ENCODE measurements around the gene OR2C3. TPM values are rescaled to one million over a fixed set of nuclear protein-coding genes. Genes with fewer than 3 reads are reported as not detected.

Gene OR2C3
- under 0.01 and 0.43 TPM in 2 replicates for total RNA-seq

DNA sequence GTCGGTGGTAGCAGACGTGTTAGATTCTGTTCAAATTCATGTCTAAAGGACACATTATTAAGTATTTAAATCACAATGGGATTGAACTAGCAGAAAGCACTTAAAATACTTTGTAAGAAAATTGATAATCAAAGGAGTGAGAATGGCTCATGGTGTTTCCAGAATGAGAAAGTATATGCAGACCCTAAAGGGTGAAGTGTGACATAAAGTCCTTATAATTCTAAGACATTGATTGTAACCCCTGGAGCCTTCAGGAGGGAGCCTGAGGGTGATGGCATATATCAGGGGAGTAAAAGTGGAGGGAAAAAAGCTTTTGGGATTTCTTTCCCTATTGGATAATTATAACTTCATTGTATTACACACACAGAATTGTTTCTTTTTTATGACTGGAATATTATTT lies at the start of gene OR2C3:
Gene OR2C3 (minus strand): TSS at position 101 of the 400 bp plus-strand sequence. CDS start 3,929 bp downstream, outside the sequence.

DNA sequence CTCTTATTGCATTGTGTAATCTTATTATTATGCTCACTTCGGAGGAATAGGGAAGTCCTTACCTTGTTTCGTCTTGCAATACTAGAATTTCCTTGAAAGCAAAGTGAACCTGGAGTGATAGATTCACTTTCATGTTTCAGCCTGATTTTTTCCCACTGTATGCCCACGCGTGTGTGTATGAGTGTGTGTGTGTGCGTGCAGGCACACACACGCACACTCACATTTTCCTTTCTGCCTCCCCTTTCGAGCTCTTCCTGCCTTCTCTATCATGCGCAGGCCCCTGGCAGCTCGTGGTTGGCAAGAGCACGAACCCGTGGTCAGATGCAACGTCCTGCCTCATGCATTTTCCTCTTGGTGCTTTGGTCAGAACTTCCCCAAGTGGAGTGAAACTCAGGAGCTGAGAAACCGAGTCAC lies 12.5 kb upstream of the OR2C3 start, which contains the start of gene GCSAML:
Gene GCSAML (plus strand): TSS at position 366 of the 414 bp plus-strand sequence. CDS start 58 bp downstream, outside the sequence.

Other genes with a start within 250 kb of the OR2C3 start
- gene ZNF496, start 204.6 kb downstream of the OR2C3 start, total RNA-seq: 33.8 and 34.7 TPM in 2 replicates
- 1.2 and 4.9 TPM in 2 replicates for gene NLRP3, start 120.3 kb downstream of the OR2C3 start, total RNA-seq
- not detected in 2 replicates for gene OR2B11, start 78.3 kb downstream of the OR2C3 start, total RNA-seq
- under 0.01 and 0.22 TPM in 2 replicates for gene GCSAML, start 12.7 kb upstream of the OR2C3 start, total RNA-seq
- gene OR2G2, start 51.9 kb upstream of the OR2C3 start, total RNA-seq: not detected in 2 replicates
- not detected in 2 replicates for gene OR2G3, start 69.1 kb upstream of the OR2C3 start, total RNA-seq
- not detected in 2 replicates for gene OR13G1, start 143.3 kb upstream of the OR2C3 start, total RNA-seq
- gene OR6F1, start 180.2 kb upstream of the OR2C3 start, total RNA-seq: not detected in 2 replicates
- gene OR14K1, start 202.2 kb upstream of the OR2C3 start, total RNA-seq: not detected in 2 replicates
- not detected in 2 replicates for gene OR14A2, start 211.7 kb upstream of the OR2C3 start, total RNA-seq
- not detected in 2 replicates for gene OR1C1, start 224.1 kb upstream of the OR2C3 start, total RNA-seq